MCF 10A (cell line): ENCODE data around the gene RERE. TPM values are rescaled to one million over a fixed set of nuclear protein-coding genes. Genes with fewer than 3 reads are reported as not detected.

ENCODE experiments used
- BruUV-seq: library from RNA; stranded (reverse); fragments of 400-500 nt; replicated peaks from 2 replicates; lab custom pipeline; 2021; lab: Mats Ljungman, UMichigan
- CTCF ChIA-PET: fragments of 300-600 bp; sonication (Branson Sonifier 250); formaldehyde crosslinking; extraction: SDS; loops from one replicate; lab custom pipeline; 2021; ENCODE audit warnings: antibody characterized with exemption, inconsistent platforms; lab: Yijun Ruan, JAX
- POLR2A ChIA-PET: fragments of 300-600, 350-650 bp; sonication (Branson Sonifier 250); formaldehyde crosslinking; extraction: SDS; loops from one replicate; lab custom pipeline; 2020; ENCODE audit warnings: antibody characterized with exemption, inconsistent platforms; lab: Yijun Ruan, JAX
- DNase-seq: peaks from one replicate; pipeline ENCODE4 v3.0.0-alpha.2; 2018; ENCODE audit not compliant: unreplicated experiment
- H3K27ac Mint-ChIP-seq: one replicate; pipeline ENCODE4 v1.8.0; 2022; ENCODE audit warnings: mild to moderate bottlenecking, low read depth, mixed read lengths; ENCODE audit not compliant: unreplicated experiment
- H3K27me3 Mint-ChIP-seq: one replicate; pipeline ENCODE4 v1.8.0; 2022; ENCODE audit warnings: mixed read lengths; ENCODE audit not compliant: insufficient read depth, unreplicated experiment
- H3K36me3 Mint-ChIP-seq: one replicate; pipeline ENCODE4 v1.8.0; 2022; ENCODE audit warnings: mild to moderate bottlenecking, moderate library complexity, mixed read lengths; ENCODE audit not compliant: insufficient read depth, unreplicated experiment
- H3K4me1 Mint-ChIP-seq: one replicate; pipeline ENCODE4 v1.8.0; 2022; ENCODE audit warnings: mixed read lengths; ENCODE audit not compliant: insufficient read depth, unreplicated experiment
- H3K4me3 Mint-ChIP-seq: one replicate; pipeline ENCODE4 v1.8.0; 2022; ENCODE audit warnings: mild to moderate bottlenecking, moderate library complexity, mixed read lengths; ENCODE audit not compliant: unreplicated experiment
- H3K9me3 Mint-ChIP-seq: one replicate; pipeline ENCODE4 v1.8.0; 2022; ENCODE audit warnings: mixed read lengths; ENCODE audit not compliant: unreplicated experiment
- intact Hi-C: fragments of 100-400 bp; cut with micrococcal nuclease; formaldehyde crosslinking; loops from 2 replicates; pipeline ENCODE4 v1.14.1; 2022
- total RNA-seq: library from RNA; stranded (reverse); gene quantifications from 2 replicates; pipeline ENCODE4 v1.2.3, GENCODE V29; 2022
- TF ChIP-seq, protein P1 (sequence below): fragments of 200-600 bp; IDR thresholded peaks from one replicate; pipeline ENCODE4 v1.8.0; 2022; ENCODE audit warnings: antibody characterized with exemption, mild to moderate bottlenecking; ENCODE audit not compliant: unreplicated experiment

RERE gene
- total RNA-seq, 1 experiment from 2014 or later, result 48.4 TPM

DNA sequence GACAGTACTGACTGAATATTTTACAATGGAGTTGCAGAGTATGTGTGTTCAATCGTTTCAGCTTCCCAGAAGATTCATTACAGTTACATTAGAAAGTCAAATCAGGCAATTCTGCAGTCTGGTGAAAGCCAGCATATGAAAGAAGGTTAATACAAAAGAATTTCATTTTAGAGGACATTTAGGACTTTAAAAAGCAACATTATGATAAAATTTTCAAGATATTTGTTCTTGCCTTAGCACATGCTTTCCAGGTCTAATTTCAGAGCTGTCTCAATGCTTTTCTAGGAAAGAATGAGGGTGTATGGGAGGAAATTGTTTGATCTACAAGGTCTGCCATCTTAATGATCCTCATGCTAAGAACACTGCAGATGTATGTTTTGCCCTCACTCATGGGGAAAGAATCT is 63.2 kb downstream of the RERE start:
- Mint-ChIP-seq H3K27ac (no peak overlapping the region), H3K36me3 (peaks cover 4% of the 10 kb centered on the region), H3K27me3 (no peaks in the 10 kb centered on the region), H3K4me1 (no peaks in the 10 kb centered on the region), H3K4me3 (no peak overlapping the region), H3K9me3 (no peaks in the 10 kb centered on the region)
- intact Hi-C loops, result no loop called here
- TF ChIP-seq, protein P1, sequence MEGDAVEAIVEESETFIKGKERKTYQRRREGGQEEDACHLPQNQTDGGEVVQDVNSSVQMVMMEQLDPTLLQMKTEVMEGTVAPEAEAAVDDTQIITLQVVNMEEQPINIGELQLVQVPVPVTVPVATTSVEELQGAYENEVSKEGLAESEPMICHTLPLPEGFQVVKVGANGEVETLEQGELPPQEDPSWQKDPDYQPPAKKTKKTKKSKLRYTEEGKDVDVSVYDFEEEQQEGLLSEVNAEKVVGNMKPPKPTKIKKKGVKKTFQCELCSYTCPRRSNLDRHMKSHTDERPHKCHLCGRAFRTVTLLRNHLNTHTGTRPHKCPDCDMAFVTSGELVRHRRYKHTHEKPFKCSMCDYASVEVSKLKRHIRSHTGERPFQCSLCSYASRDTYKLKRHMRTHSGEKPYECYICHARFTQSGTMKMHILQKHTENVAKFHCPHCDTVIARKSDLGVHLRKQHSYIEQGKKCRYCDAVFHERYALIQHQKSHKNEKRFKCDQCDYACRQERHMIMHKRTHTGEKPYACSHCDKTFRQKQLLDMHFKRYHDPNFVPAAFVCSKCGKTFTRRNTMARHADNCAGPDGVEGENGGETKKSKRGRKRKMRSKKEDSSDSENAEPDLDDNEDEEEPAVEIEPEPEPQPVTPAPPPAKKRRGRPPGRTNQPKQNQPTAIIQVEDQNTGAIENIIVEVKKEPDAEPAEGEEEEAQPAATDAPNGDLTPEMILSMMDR, result no peak
- DNase-seq, result no peak
- CTCF ChIA-PET, result interaction anchor here (0.6 kb wide), 1 partner anchor 58 kb away, joined by 3 read pairs; no protein-coding TSS in a partner anchor
- POLR2A ChIA-PET, result interaction anchor here (0.6 to 2.1 kb wide), 2 partner anchors 13 to 21 kb away, joined by 3 to 5 read pairs; no protein-coding TSS in a partner anchor
- BruUV-seq, result no TSS peak

DNA sequence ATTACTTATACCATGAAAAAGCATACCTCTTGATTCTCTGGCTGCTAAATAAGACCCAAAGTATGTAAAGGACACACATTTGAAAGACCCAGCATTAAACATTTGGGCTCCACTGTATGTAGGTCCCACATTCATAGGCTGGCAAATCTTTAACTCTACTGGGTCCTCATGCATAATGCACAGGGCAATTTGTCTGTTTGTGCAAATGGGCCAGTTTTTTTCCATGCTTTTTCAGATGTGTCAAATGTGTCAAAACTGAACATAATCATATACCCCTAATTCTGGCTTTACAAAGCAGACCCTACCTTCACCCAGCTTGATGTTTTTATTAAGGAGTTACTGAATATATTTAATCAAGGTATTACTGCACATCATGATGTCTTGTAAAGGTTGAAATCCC is 63.7 kb downstream of the RERE start:
- intact Hi-C loops, result no loop called here
- CTCF ChIA-PET, result interaction anchor here (0.6 kb wide), 1 partner anchor 59 kb away, joined by 3 read pairs; no protein-coding TSS in a partner anchor
- DNase-seq, result no peak
- no peaks in the 10 kb centered on the region for H3K9me3 Mint-ChIP-seq
- H3K4me1 Mint-ChIP-seq, result peaks cover 1% of the 10 kb centered on the region
- no peak overlapping the region for H3K4me3 Mint-ChIP-seq
- H3K27ac Mint-ChIP-seq, result no peak overlapping the region
- POLR2A ChIA-PET, result interaction anchor here (0.6 kb wide), 1 partner anchor 22 kb away, joined by 3 read pairs; no protein-coding TSS in a partner anchor
- no TSS peak for BruUV-seq
- no peaks in the 10 kb centered on the region for H3K27me3 Mint-ChIP-seq
- peaks cover 5% of the 10 kb centered on the region for H3K36me3 Mint-ChIP-seq
- TF ChIP-seq, protein P1, result no peak

DNA sequence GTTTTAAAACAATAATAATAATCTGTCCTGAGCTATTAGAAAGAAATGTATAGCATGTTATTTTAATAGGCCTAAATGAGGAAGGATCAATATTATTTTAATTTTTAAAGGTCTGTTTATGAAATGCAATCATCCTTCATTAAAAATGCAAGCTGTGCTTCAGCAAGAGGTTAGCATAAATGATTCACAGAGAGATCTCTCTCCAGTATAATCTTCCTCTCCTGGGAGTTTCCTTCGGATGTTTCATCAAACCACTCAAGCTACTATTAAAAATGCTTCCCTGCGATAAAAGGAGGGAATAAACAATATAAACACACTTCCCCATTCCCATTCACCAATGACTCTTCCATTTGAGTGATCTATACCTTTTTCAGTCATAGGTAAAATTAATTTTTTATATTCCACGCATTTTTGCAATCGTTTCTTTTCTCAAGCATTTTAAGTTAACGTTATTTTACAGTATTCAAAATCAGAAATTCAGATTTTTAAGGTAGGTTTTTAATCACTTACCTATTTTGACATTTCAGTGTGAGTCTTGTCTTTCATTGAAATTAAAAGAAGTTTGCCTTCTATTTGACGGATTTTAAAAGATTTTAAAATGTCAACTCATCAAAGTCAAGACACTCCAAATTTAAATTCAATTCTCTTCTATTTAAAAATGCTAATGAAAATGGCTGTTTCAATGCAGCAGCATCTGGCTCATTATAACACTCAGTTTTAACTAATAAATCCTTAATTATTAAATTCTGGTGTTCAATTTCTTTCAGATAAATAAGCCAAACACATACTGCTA is 64.3 kb downstream of the RERE start:
- intact Hi-C loops, result no loop called here
- no peak for DNase-seq
- Mint-ChIP-seq H3K27ac (no peak overlapping the region), H3K4me3 (no peak overlapping the region), H3K4me1 (peaks cover 8% of the 10 kb centered on the region), H3K36me3 (peaks cover 5% of the 10 kb centered on the region), H3K27me3 (no peaks in the 10 kb centered on the region), H3K9me3 (no peaks in the 10 kb centered on the region)
- BruUV-seq, result no TSS peak
- ChIA-PET POLR2A (interaction anchor here (0.6 to 1.7 kb wide), 3 partner anchors 11 to 22 kb away, joined by 3 to 5 read pairs (median 4); no protein-coding TSS in a partner anchor), CTCF (interaction anchor here (1.2 kb wide), 2 partner anchors 28 to 83 kb away, joined by 3 to 6 read pairs; no protein-coding TSS in a partner anchor)
- TF ChIP-seq, protein P1, result no peak

DNA sequence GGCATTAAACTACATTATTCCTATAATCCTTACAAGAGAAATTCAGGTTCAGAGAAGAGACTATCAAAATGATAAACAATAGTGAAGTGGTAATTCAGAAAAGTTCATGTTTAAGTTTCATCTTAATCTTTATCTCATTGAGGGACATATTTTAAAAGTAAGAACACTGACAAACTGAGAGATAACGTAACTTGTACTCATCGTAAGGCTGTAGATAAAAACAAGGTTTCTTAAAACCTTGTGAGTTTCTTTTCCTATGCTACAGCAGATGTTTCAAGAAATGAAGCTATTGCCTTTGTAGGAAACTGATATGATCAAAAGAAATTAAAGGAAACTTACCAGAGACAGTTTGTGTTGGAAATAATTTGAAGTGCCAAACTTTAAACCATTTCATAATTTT is 65.0 kb downstream of the RERE start:
- peaks cover 5% of the 10 kb centered on the region for H3K36me3 Mint-ChIP-seq
- no peak overlapping the region for H3K4me3 Mint-ChIP-seq
- TF ChIP-seq, protein P1, result no peak
- CTCF ChIA-PET, result interaction anchor here (0.7 to 1.2 kb wide), 3 partner anchors 27 to 359 kb away, joined by 3 to 6 read pairs (median 5); no protein-coding TSS in a partner anchor
- no peaks in the 10 kb centered on the region for H3K9me3 Mint-ChIP-seq
- DNase-seq, result no peak
- intact Hi-C loops, result no loop called here
- H3K27ac Mint-ChIP-seq, result no peak overlapping the region
- no peaks in the 10 kb centered on the region for H3K27me3 Mint-ChIP-seq
- BruUV-seq, result no TSS peak
- peaks cover 10% of the 10 kb centered on the region for H3K4me1 Mint-ChIP-seq
- POLR2A ChIA-PET, result interaction anchor here (0.6 to 1.7 kb wide), 3 partner anchors 10 to 40 kb away, joined by 3 to 5 read pairs (median 4); no protein-coding TSS in a partner anchor
